NCI-H1436 treated with DMSO at 0.1 percent for 48 hours (cell line): ENCODE results near the gene ARFGEF2.
"Not testable (repeated sequence)": the region's sequence is repeated elsewhere in the genome, so short reads cannot be mapped to it uniquely, and the experiment has no call there.

Experiments used
- DNase-seq: peaks from one replicate; lab custom pipeline; 2025; lab: John Stamatoyannopoulos, UW

Gene ARFGEF2

GRCh38 chr20:48921168-48921882 is at the start of gene ARFGEF2:
Gene ARFGEF2, plus strand, starts transcription at chr20:48921711. Its CDS starts 179 bp downstream, at chr20:48921890.
- DNase-seq: peak; percentile 23

- no peak for DNase-seq
These were observed 46.1 kb upstream of the ARFGEF2 start for GRCh38 chr20:48875233-48875913.

- DNase-seq: no peak
These were observed 45.6 kb upstream of the ARFGEF2 start for GRCh38 chr20:48875914-48876240.

GRCh38 chr20:48877304-48877703 is 44.2 kb upstream of the ARFGEF2 start:
- DNase-seq: no peak

GRCh38 chr20:48878534-48879248 is 42.8 kb upstream of the ARFGEF2 start:
- no peak for DNase-seq

- no peak for DNase-seq
These were observed 41.8 kb upstream of the ARFGEF2 start for GRCh38 chr20:48879612-48880245.

GRCh38 chr20:48880331-48880730 is 41.2 kb upstream of the ARFGEF2 start:
- DNase-seq: no peak

- DNase-seq: no peak
These were observed 40.4 kb upstream of the ARFGEF2 start for GRCh38 chr20:48880981-48881657.

GRCh38 chr20:48885237-48885636 is 36.3 kb upstream of the ARFGEF2 start:
- DNase-seq: no peak

- no peak for DNase-seq
These were observed 35.3 kb upstream of the ARFGEF2 start for GRCh38 chr20:48886194-48886593.

- DNase-seq: no peak
These were observed 34.7 kb upstream of the ARFGEF2 start for GRCh38 chr20:48886811-48887210.

- not testable (repeated sequence) for DNase-seq
These were observed 33.0 kb upstream of the ARFGEF2 start for GRCh38 chr20:48888517-48888916.

GRCh38 chr20:48889140-48889790 is 32.2 kb upstream of the ARFGEF2 start:
- DNase-seq: no peak

- DNase-seq: no peak
These were observed 30.1 kb upstream of the ARFGEF2 start for GRCh38 chr20:48891235-48892048.

GRCh38 chr20:48892049-48892470 is 29.5 kb upstream of the ARFGEF2 start:
- DNase-seq: no peak

GRCh38 chr20:48892891-48893290 is 28.6 kb upstream of the ARFGEF2 start:
- DNase-seq: no peak

GRCh38 chr20:48893374-48893773 is 28.1 kb upstream of the ARFGEF2 start:
- no peak for DNase-seq

GRCh38 chr20:48897305-48898010 is 24.1 kb upstream of the ARFGEF2 start:
- no peak for DNase-seq

- DNase-seq: no peak
These were observed 23.3 kb upstream of the ARFGEF2 start for GRCh38 chr20:48898210-48898609.
